GM21367 (cell line): ENCODE measurements around the gene PTCH1.

Experiments
- ATAC-seq: cut with Tn5 transposase; IDR thresholded peaks from one replicate; pipeline ENCODE4 v1.9.1; 2021; ENCODE audit not compliant: unreplicated experiment

Gene PTCH1

GRCh38 chr9:95499046-95499676 is 17.6 kb downstream of the PTCH1 start:
- no peak for ATAC-seq

GRCh38 chr9:95498641-95499040 is 18.1 kb downstream of the PTCH1 start:
- no peak for ATAC-seq

- no peak for ATAC-seq
Measured at GRCh38 chr9:95497772-95498171, 19.0 kb downstream of the PTCH1 start.

GRCh38 chr9:95496687-95497086 is 20.1 kb downstream of the PTCH1 start:
- ATAC-seq: no peak

- no peak for ATAC-seq
Measured at GRCh38 chr9:95495961-95496360, 20.8 kb downstream of the PTCH1 start.

GRCh38 chr9:95495529-95495928 is 21.2 kb downstream of the PTCH1 start:
- no peak for ATAC-seq

- peak; percentile 97 for ATAC-seq
Measured at GRCh38 chr9:95494416-95495371, 22.1 kb downstream of the PTCH1 start.

- ATAC-seq: peak; percentile 8
Measured at GRCh38 chr9:95494022-95494415, 22.8 kb downstream of the PTCH1 start.

- ATAC-seq: no peak
Measured at GRCh38 chr9:95493402-95493801, 23.4 kb downstream of the PTCH1 start.

- no peak for ATAC-seq
Measured at GRCh38 chr9:95491543-95492320, 25.0 kb downstream of the PTCH1 start.

GRCh38 chr9:95488954-95489353 is 27.8 kb downstream of the PTCH1 start:
- ATAC-seq: no peak

- no peak for ATAC-seq
Measured at GRCh38 chr9:95486318-95486717, 30.5 kb downstream of the PTCH1 start.

GRCh38 chr9:95484225-95484624 is 32.5 kb downstream of the PTCH1 start:
- ATAC-seq: no peak

- ATAC-seq: no peak
Measured at GRCh38 chr9:95483431-95483830, 33.3 kb downstream of the PTCH1 start.

- ATAC-seq: no peak
Measured at GRCh38 chr9:95482621-95483020, 34.1 kb downstream of the PTCH1 start.

- no peak for ATAC-seq
Measured at GRCh38 chr9:95481000-95481399, 35.8 kb downstream of the PTCH1 start.

GRCh38 chr9:95480346-95480745 is 36.4 kb downstream of the PTCH1 start:
- ATAC-seq: no peak

GRCh38 chr9:95479330-95479729 is 37.4 kb downstream of the PTCH1 start:
- ATAC-seq: no peak

- ATAC-seq: no peak
Measured at GRCh38 chr9:95478335-95478734, 38.4 kb downstream of the PTCH1 start.

- no peak for ATAC-seq
Measured at GRCh38 chr9:95477885-95478284, 38.9 kb downstream of the PTCH1 start.

GRCh38 chr9:95477441-95477840 is 39.3 kb downstream of the PTCH1 start:
- no peak for ATAC-seq

GRCh38 chr9:95468791-95469190 is 48.0 kb downstream of the PTCH1 start:
- ATAC-seq: no peak
